HL-60 (cell line): Measurements from ENCODE around the gene CNOT6.
"Not testable (repeated sequence)": the region's sequence is repeated elsewhere in the genome, so short reads cannot be mapped to it uniquely, and the experiment has no call there.

ENCODE experiments used
- DNase-seq, 2 experiments: peaks; one replicate each; pipeline ENCODE4 v3.0.0-alpha.2; 2010 to 2020; ENCODE audit warnings: low read depth in 1 of 2, low spot score in 1 of 2
- H3K27ac ChIP-seq: fragments of 250-450 bp; sonication (Bioruptor Pico); replicated peaks from 2 replicates; pipeline ENCODE4 v1.5.1; 2020; ENCODE audit warnings: mild to moderate bottlenecking, moderate library complexity
- H3K27me3 ChIP-seq: fragments of 250-450 bp; sonication (Bioruptor Pico); 2 replicates; pipeline ENCODE4 v1.5.1; 2021; ENCODE audit warnings: mild to moderate bottlenecking, moderate library complexity; ENCODE audit not compliant: insufficient read depth, poor library complexity, severe bottlenecking
- H3K4me3 ChIP-seq: replicated peaks from 2 replicates; pipeline ENCODE4 v1.5.1; 2011; ENCODE audit warnings: mild to moderate bottlenecking, control low read depth, low read length; ENCODE audit not compliant: insufficient read depth
- CTCF ChIP-seq: IDR thresholded peaks from one replicate; pipeline ENCODE4 v1.5.1; 2011; ENCODE audit warnings: low read length, control low read depth, inconsistent platforms; ENCODE audit not compliant: insufficient read depth
- GABPA ChIP-seq: IDR thresholded peaks from 2 replicates; pipeline ENCODE4 v1.6.1; 2012; ENCODE audit warnings: low read depth
- POLR2AphosphoS5 ChIP-seq: IDR thresholded peaks from 2 replicates; pipeline ENCODE4 v1.6.1; 2012; ENCODE audit warnings: low read depth
- REST ChIP-seq: IDR thresholded peaks from 2 replicates; pipeline ENCODE4 v1.6.1; 2012; ENCODE audit warnings: low read depth; ENCODE audit not compliant: insufficient replicate concordance
- SPI1 ChIP-seq: IDR thresholded peaks from 2 replicates; pipeline ENCODE4 v1.6.1; 2012; ENCODE audit warnings: low read depth, mild to moderate bottlenecking, borderline replicate concordance

The CNOT6 gene

DNA sequence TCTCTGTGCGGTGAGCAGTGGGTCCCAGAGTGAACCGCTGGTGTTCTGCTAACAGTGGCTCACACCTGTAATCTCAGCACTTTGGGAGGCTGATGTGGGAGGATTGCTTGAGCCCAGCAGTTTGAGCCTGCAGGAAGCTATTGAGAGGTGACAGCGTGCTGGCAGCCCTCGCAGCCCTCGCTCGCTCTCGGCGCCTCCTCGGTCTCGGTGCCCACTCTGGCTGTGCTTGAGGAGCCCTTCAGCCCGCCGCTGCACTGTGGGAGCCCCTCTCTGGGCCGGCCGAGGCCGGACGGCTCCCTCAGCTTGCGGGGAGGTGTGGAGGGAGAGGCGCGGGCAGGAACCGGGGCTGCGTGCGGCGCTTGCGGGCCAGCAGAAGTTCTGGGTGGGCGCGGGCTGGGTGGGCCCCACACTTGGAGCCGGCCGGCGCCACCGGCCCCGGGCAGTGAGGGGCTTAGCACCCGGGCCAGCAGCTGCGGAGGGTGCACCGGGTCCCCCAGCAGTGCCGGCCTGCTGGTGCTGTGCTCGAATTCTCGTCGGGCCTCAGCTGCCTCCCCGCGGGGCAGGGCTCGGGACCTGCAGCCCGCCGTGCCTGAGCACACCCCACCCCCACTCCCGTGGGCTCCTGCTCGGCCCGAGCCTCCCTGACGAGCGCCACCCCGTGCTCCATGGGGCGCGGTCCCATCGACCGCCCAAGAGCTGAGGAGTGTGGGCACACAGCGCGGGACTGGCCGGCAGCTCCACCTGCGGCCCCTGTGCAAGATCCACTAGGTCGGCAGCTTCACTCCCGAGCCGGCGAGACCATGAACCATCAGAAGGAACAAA, 35.1 kb upstream of the CNOT6 start:
- not testable (repeated sequence) for DNase-seq, H3K27ac ChIP-seq, H3K27me3 ChIP-seq, H3K4me3 ChIP-seq

GRCh38 chr5:180459674-180460142, 34.5 kb upstream of the CNOT6 start:
- not testable (repeated sequence) for H3K4me3 ChIP-seq, H3K27me3 ChIP-seq, H3K27ac ChIP-seq, DNase-seq

DNA sequence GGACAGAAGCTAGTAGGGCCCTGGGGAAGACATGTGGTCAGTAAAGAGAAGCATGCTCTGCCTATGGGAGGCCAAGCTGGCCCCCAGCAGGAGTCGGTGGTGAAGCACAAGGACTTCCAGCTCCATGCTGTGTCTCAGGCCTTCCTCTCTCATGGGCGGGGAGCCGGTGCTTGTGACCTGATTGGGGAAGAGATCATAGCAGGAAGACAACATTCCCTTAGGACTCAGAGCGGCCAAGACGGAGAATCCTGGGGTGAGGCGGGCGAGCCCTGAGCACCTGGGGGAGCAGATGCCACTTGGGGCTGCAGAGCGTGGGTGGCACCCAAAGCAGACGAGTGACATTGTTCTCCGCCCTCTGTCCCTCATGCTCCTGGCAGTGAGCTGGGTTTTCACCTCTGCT, 33.3 kb upstream of the CNOT6 start:
- DNase-seq: no peak
- no peaks in the 10 kb centered on the region for H3K27me3 ChIP-seq
- TF ChIP-seq CTCF (no peak), REST (no peak), GABPA (no peak), POLR2AphosphoS5 (no peak), SPI1 (no peak)
- H3K4me3 ChIP-seq: no peak overlapping the region
- no peak overlapping the region for H3K27ac ChIP-seq

DNA sequence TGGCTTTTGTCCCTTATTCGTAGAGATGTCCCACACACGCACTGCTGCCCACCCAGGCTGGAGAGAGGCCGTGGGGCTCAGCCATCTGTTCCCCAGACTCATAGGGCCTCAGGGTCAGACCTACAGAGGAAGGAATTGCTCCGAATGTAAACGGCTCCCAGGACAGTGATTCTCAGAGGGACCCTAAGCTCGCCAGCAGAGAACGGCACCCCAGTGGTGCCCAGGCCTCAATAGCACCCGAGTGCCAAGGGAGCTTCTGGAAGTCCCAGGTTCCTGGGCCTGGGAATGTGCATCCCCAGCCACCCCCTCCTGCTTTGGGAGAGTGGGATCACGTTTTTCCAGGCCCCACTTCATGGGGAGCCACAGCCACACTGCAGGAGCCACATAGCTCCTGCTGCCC, 32.9 kb upstream of the CNOT6 start:
- Histone ChIP-seq H3K4me3 (no peak overlapping the region), H3K27ac (no peak overlapping the region), H3K27me3 (no peaks in the 10 kb centered on the region)
- DNase-seq: no peak
- TF ChIP-seq POLR2AphosphoS5 (no peak), CTCF (no peak), REST (no peak), GABPA (no peak), SPI1 (no peak)
